GM12864 (cell line): ENCODE results near the gene HSPB1.

Experiments
- DNase-seq: peaks from one replicate; pipeline ENCODE4 v3.0.0-alpha.2; 2011; ENCODE audit warnings: low read depth
- H3K4me3 ChIP-seq: 2 replicates; pipeline ENCODE4 v1.5.1; 2011; ENCODE audit warnings: mild to moderate bottlenecking, low read depth, low read length, control low read depth
- TF ChIP-seq, protein P1 (sequence below): IDR thresholded peaks from 2 replicates; pipeline ENCODE4 v1.5.1; 2011; ENCODE audit warnings: low read depth, mild to moderate bottlenecking, moderate library complexity, low read length, control low read depth, inconsistent platforms; ENCODE audit errors: missing control alignments

HSPB1 gene

DNA sequence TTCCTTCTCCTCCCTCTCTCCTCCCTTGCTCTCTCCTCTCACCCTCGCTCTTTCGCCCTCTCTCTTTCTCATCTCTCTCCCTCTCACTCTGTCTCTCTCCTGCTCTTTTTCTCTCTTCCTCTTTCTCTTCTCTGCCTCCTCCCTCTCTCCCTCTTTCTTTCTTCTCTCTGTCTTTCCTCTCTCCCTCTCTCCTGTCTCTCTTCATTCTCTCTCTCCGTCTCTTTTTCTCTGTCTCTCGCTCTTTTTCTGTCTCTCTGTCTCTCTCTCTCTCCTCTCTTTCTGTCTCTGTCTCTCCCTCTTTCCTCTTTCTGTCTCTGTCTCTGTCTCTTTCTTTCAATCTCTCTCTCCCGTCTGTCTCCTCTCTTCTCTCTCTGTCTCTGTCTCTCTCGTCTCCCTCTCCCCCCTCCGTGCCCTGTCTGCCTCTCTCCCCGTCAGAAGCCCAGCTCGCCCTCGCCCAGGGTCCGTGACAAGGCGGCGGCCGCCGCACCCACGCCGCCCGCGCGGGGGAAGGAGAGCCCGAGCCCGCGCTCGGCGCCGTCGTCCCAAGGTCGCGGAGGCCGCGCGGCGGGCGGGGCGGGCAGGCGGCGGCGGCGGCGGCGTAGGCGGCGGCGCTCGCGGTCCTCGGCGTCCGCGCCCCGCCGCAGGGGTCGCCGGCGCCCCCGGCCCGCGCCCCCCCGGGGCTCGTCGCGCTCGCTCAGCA lies 21.3 kb upstream of the HSPB1 start:
- DNase-seq: no peak
- TF ChIP-seq, protein P1, sequence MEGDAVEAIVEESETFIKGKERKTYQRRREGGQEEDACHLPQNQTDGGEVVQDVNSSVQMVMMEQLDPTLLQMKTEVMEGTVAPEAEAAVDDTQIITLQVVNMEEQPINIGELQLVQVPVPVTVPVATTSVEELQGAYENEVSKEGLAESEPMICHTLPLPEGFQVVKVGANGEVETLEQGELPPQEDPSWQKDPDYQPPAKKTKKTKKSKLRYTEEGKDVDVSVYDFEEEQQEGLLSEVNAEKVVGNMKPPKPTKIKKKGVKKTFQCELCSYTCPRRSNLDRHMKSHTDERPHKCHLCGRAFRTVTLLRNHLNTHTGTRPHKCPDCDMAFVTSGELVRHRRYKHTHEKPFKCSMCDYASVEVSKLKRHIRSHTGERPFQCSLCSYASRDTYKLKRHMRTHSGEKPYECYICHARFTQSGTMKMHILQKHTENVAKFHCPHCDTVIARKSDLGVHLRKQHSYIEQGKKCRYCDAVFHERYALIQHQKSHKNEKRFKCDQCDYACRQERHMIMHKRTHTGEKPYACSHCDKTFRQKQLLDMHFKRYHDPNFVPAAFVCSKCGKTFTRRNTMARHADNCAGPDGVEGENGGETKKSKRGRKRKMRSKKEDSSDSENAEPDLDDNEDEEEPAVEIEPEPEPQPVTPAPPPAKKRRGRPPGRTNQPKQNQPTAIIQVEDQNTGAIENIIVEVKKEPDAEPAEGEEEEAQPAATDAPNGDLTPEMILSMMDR: no peak
- H3K4me3 ChIP-seq: no peak overlapping the region

DNA sequence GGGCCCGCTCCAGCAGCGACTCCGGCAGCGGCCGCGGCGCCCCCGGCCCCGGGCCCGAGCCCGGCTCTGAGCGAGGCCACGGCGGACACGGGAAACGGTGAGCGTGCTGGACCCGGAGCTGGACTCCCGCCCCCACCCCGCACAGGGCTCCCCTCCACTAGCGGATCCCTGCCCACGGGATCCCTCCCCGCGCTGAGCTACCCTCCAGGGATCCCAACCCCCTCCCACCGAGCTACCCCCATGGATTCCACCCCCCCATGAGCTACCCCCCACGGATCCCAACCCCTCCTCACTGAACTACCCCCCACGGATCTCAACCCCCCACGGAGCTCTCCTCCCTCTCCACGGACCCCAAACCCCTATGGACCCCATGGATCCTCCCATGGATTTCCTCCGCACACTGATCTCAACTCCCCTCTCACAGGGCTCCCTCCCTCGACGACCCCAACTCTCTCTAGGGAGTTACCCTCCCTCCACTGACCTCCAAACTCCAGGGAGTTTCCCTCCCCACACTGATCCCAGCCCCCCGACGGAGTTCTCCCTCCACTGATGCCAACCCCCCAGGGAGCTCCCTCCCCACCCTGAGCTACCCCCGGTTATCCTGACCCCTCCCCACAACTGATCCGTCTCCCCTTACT lies 20.6 kb upstream of the HSPB1 start:
- DNase-seq: no peak
- no peak overlapping the region for H3K4me3 ChIP-seq
- TF ChIP-seq, protein P1: no peak

GRCh38 chr7:76282344-76283253 lies 19.9 kb upstream of the HSPB1 start:
- no peak overlapping the region for H3K4me3 ChIP-seq
- DNase-seq: no peak
- TF ChIP-seq, protein P1: no peak

DNA sequence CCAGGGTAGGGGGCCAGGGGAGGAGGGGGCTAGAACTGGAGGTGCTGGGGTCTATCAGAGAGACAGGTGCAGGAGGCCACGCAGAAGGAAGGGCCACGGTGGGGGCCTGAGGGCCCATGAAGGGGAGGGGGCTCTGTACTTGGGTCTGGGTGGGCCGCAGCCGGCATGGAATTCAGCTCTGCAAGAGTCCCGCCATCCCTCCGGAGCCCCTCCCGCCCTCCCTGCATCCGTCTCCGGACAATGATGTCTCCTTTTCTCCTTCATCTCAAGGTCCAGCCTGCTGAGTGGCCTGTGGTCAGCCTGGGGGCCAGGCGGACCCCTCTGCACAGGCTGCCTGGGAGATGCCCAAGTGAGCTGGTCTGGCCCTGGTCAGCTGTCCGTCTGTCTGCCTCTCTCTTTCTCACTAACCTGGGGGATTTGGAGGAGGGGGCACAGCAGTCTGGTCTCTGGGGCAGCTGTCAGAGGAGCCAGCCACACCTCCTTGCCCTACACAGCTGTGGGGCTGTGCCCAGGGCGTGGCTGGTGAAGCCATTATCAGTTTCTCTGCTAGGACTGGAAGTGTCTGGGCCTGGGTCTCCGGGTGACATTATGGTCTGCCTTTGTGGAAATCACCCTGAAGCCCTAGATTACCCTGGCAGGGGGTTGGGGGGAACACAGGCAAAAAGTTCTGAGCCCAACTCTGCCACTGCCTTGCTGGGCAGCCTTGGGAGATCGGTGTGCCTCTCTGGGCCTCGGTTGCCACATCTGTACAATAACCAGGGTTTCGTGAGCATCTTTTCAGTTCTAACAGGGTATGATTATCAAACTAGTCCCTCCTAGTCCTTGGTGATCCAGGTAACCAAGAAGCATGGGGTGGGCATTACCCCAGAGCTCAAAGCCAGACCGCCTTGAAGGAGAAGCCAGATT lies 19.0 kb upstream of the HSPB1 start:
- no peak overlapping the region for H3K4me3 ChIP-seq
- no peak for DNase-seq
- TF ChIP-seq, protein P1: no peak

GRCh38 chr7:76285604-76286374 lies 16.7 kb upstream of the HSPB1 start:
- H3K4me3 ChIP-seq: no peak overlapping the region
- TF ChIP-seq, protein P1: no peak
- DNase-seq: no peak
